Activated T-helper 1 cell treated with anti-CD3 and anti-CD28 coated beads, Interleukin-12 subunit alpha, Interleukin-12 subunit beta, Interleukin-2, Interleukin-4 antibody, amounts not matched to agents 30 ng/mL and 10 ng/mL and 1 ng/mL, durations not matched to agents 14 hours and 24 hours and 36 hours (primary cell): ENCODE data around the gene THPO. TPM values are rescaled to one million over a fixed set of nuclear protein-coding genes. Genes with fewer than 3 reads are reported as not detected.
A peak's percentile ranks its signal among the peaks of the same experiment; 100 is the strongest.

Experiments
- DNase-seq: peaks from one replicate; pipeline ENCODE4 v3.0.0; 2021; ENCODE audit warnings: low spot score
- H3K27ac Mint-ChIP-seq: one replicate; pipeline ENCODE4 v1.8.0; 2021; ENCODE audit warnings: mild to moderate bottlenecking, mixed read lengths
- H3K27me3 Mint-ChIP-seq: one replicate; pipeline ENCODE4 v1.8.0; 2022; ENCODE audit warnings: mild to moderate bottlenecking, moderate library complexity, mixed read lengths; ENCODE audit not compliant: insufficient read depth
- H3K36me3 Mint-ChIP-seq: one replicate; pipeline ENCODE4 v1.8.0; 2021; ENCODE audit warnings: low read depth, mixed read lengths
- H3K4me1 Mint-ChIP-seq: one replicate; pipeline ENCODE4 v1.8.0; 2021; ENCODE audit warnings: low read depth, mixed read lengths
- H3K4me3 Mint-ChIP-seq: one replicate; pipeline ENCODE4 v1.8.0; 2021; ENCODE audit warnings: mild to moderate bottlenecking, moderate library complexity, mixed read lengths
- H3K9me3 Mint-ChIP-seq: one replicate; pipeline ENCODE4 v1.8.0; 2021; ENCODE audit warnings: mixed read lengths
- intact Hi-C: fragments of 100-400 bp; cut with micrococcal nuclease; formaldehyde crosslinking; loops from one replicate; pipeline ENCODE4 v1.15.1; 2024
- total RNA-seq: library from RNA; stranded (reverse); gene quantifications from 2 replicates; pipeline ENCODE4 v1.2.3, GENCODE V29; 2022

The THPO gene
- total RNA-seq, 1 donor from 2014 or later: not detected

- Mint-ChIP-seq H3K27me3 (no peaks in the 10 kb centered on the region), H3K36me3 (peaks cover 45% of the 10 kb centered on the region), H3K9me3 (no peaks in the 10 kb centered on the region), H3K27ac (no peak overlapping the region), H3K4me3 (no peak overlapping the region), H3K4me1 (peaks cover 24% of the 10 kb centered on the region)
- no peak for DNase-seq
- intact Hi-C loops: no loop called here
Measured at GRCh38 chr3:184368586-184369183, 9.3 kb downstream of the THPO start.

GRCh38 chr3:184368116-184368515 lies 9.9 kb downstream of the THPO start:
- intact Hi-C loops: no loop called here
- H3K9me3 Mint-ChIP-seq: no peaks in the 10 kb centered on the region
- peaks cover 24% of the 10 kb centered on the region for H3K4me1 Mint-ChIP-seq
- H3K27ac Mint-ChIP-seq: peak overlapping the region; percentile 40
- DNase-seq: no peak
- peaks cover 50% of the 10 kb centered on the region for H3K36me3 Mint-ChIP-seq
- H3K4me3 Mint-ChIP-seq: no peak overlapping the region
- H3K27me3 Mint-ChIP-seq: no peaks in the 10 kb centered on the region

- Mint-ChIP-seq H3K4me3 (no peak overlapping the region), H3K27ac (no peak overlapping the region), H3K27me3 (no peaks in the 10 kb centered on the region), H3K9me3 (no peaks in the 10 kb centered on the region), H3K4me1 (peaks cover 23% of the 10 kb centered on the region), H3K36me3 (peaks cover 50% of the 10 kb centered on the region)
- intact Hi-C loops: no loop called here
- no peak for DNase-seq
Measured at GRCh38 chr3:184366619-184367289, 11.3 kb downstream of the THPO start.

GRCh38 chr3:184362668-184363546 lies 15.1 kb downstream of the THPO start:
- Mint-ChIP-seq H3K4me3 (peak overlapping the region; percentile 100), H3K27ac (peak overlapping the region; percentile 99), H3K9me3 (no peaks in the 10 kb centered on the region)

GRCh38 chr3:184361932-184362667 lies 15.9 kb downstream of the THPO start:
- Mint-ChIP-seq H3K27ac (peak overlapping the region; percentile 99), H3K36me3 (peaks cover 24% of the 10 kb centered on the region), H3K4me3 (peak overlapping the region; percentile 99), H3K9me3 (no peaks in the 10 kb centered on the region), H3K27me3 (peaks cover 10% of the 10 kb centered on the region), H3K4me1 (peaks cover 18% of the 10 kb centered on the region)
- DNase-seq: peak; percentile 20
- intact Hi-C loops: loop anchor here (1.0 to 5.0 kb wide), 8 partner anchors 183 to 921 kb away; partner anchors contain the start of genes ABCC5, AP2M1, KLHL24 and MAGEF1

More at GRCh38 chr3:184362668-184363546, 15.1 kb downstream of the THPO start:
- Mint-ChIP-seq H3K36me3 (peaks cover 31% of the 10 kb centered on the region), H3K4me1 (peaks cover 21% of the 10 kb centered on the region), H3K27me3 (peaks cover 10% of the 10 kb centered on the region)
- intact Hi-C loops: loop anchor here (1.0 to 5.0 kb wide), 17 partner anchors 9 to 920 kb away; partner anchors contain the start of genes ABCC5, ABCF3, AP2M1 and EEF1AKMT4
- peak; percentile 96 for DNase-seq

- Mint-ChIP-seq H3K36me3 (peaks cover 19% of the 10 kb centered on the region), H3K27me3 (peaks cover 10% of the 10 kb centered on the region), H3K4me1 (peaks cover 18% of the 10 kb centered on the region), H3K9me3 (no peaks in the 10 kb centered on the region), H3K27ac (peak within 1 kb of the TSS; percentile 99), H3K4me3 (peak within 1 kb of the TSS; percentile 99)
- intact Hi-C loops: loop anchor here (5.0 kb wide), 2 partner anchors 351 to 724 kb away; partner anchors contain the start of genes KLHL24 and MAGEF1
- DNase-seq: peak; percentile 40
Measured at GRCh38 chr3:184361532-184361931, 16.5 kb downstream of the THPO start, which contains the start of the genes CLCN2 and POLR2H. Gene CLCN2, minus strand, starts transcription at chr3:184361605. Its CDS starts 126 bp downstream, at chr3:184361479. Gene POLR2H, plus strand, starts transcription at chr3:184361710. Its CDS starts 1,783 bp downstream, at chr3:184363493.

- peaks cover 18% of the 10 kb centered on the region for H3K4me1 Mint-ChIP-seq
- peak overlapping the region; percentile 75 for H3K27ac Mint-ChIP-seq
- DNase-seq: no peak
- peak overlapping the region; percentile 86 for H3K4me3 Mint-ChIP-seq
- peaks cover 17% of the 10 kb centered on the region for H3K36me3 Mint-ChIP-seq
- no peaks in the 10 kb centered on the region for H3K9me3 Mint-ChIP-seq
- intact Hi-C loops: loop anchor here (5.0 kb wide), 2 partner anchors 351 to 724 kb away; partner anchors contain the start of genes KLHL24 and MAGEF1
- peaks cover 10% of the 10 kb centered on the region for H3K27me3 Mint-ChIP-seq
Measured at GRCh38 chr3:184360929-184361531, 17.0 kb downstream of the THPO start.

- Mint-ChIP-seq H3K27ac (peak overlapping the region; percentile 58), H3K36me3 (peaks cover 15% of the 10 kb centered on the region), H3K27me3 (peaks cover 10% of the 10 kb centered on the region)
Measured at GRCh38 chr3:184360070-184360928, 17.7 kb downstream of the THPO start.

GRCh38 chr3:184359610-184360009 lies 18.4 kb downstream of the THPO start:
- Mint-ChIP-seq H3K4me1 (peaks cover 9% of the 10 kb centered on the region), H3K9me3 (no peaks in the 10 kb centered on the region), H3K36me3 (peaks cover 9% of the 10 kb centered on the region), H3K27me3 (peaks cover 10% of the 10 kb centered on the region), H3K4me3 (peak overlapping the region; percentile 86), H3K27ac (no peak overlapping the region)
- no peak for DNase-seq
- intact Hi-C loops: loop anchor here (5.0 kb wide), 2 partner anchors 353 to 722 kb away; partner anchors contain the start of genes KLHL24 and MAGEF1

More at GRCh38 chr3:184360070-184360928, 17.7 kb downstream of the THPO start:
- Mint-ChIP-seq H3K4me1 (peaks cover 16% of the 10 kb centered on the region), H3K4me3 (peak overlapping the region; percentile 86), H3K9me3 (no peaks in the 10 kb centered on the region)
- intact Hi-C loops: loop anchor here (5.0 kb wide), 2 partner anchors 352 to 723 kb away; partner anchors contain the start of genes KLHL24 and MAGEF1
- no peak for DNase-seq

GRCh38 chr3:184358921-184359350 lies 19.1 kb downstream of the THPO start:
- H3K4me3 Mint-ChIP-seq: peak overlapping the region; percentile 37
- H3K36me3 Mint-ChIP-seq: peaks cover 5% of the 10 kb centered on the region
- intact Hi-C loops: no loop called here
- no peaks in the 10 kb centered on the region for H3K9me3 Mint-ChIP-seq
- peaks cover 4% of the 10 kb centered on the region for H3K4me1 Mint-ChIP-seq
- H3K27ac Mint-ChIP-seq: no peak overlapping the region
- no peak for DNase-seq
- peaks cover 10% of the 10 kb centered on the region for H3K27me3 Mint-ChIP-seq
